Measurements from ENCODE around the gene IL34. TPM values are rescaled to one million over a fixed set of nuclear protein-coding genes. Genes with fewer than 3 reads are reported as not detected.
"Not testable (repeated sequence)": the region's sequence is repeated elsewhere in the genome, so short reads cannot be mapped to it uniquely, and the experiment has no call there.

Gene IL34
- total and polyA plus RNA-seq, 5 donors from 2014 or later: not detected

DNA sequence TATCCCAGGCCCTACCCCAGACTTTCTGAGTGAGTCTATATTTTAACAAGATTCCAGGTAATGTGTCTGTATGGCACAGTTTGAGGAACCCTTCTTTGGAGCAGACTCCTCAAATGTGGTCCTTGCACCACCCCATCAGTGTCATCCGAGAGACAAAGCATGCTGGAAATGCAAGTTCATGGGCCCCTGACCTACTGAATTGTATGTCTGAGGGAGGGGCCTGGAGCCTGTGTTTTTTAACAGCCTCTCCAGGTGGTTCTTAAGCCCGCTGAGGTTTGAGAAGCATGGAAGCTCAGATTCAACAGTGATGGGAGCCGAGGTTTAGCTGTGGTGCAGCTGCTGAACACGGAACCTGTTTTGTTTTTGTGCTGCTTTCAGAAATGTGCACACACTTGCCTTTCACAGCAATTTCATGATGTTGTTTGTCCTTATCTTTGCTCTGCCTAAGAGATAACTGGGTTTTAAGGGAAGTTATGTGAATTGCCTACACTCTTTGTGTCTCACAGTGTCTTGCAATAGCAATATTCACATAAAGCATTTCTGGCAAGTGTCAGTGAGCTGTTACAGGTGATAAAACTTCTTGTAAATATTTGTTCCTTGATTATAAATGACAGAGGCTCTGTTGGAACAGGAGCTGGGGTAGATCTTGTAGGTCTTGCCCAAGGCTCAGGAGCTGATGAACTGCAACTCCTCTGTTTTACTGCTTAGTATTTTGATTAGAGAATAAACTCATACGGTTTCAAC, 32.0 kb upstream of the IL34 start:
- H3K27me3 ChIP-seq (ENCODE audit: control insufficient read depth, insufficient read depth, low read length): no peaks in the 10 kb centered on the region

DNA sequence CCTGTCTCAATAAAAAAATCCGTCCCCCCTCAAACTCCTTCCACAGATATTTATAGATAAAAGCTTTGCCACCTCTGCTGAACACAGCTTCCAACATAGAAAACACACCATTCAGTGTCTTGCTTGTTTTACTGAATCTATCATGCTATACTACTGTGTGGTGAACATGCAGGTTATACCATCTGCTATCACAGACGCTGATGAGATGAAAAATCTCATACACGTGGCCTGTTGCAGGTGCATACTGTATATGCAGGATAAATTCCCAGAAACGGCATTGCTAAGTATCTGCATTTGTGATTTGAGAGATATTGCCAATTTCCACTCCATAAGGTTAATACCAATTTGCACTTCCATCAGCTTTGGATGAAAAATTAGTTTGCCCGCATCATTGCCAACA, 30.4 kb upstream of the IL34 start:
- Mint-ChIP-seq H3K4me1 (no peaks in the 10 kb centered on the region), H3K4me3 (no peak overlapping the region), H3K36me3 (no peaks in the 10 kb centered on the region), H3K27ac (no peak overlapping the region), H3K27me3 (peaks cover 13% of the 10 kb centered on the region), H3K9me3 (no peaks in the 10 kb centered on the region)
- H3K36me3 ChIP-seq (ENCODE audit: control insufficient read depth, insufficient read depth, low read length): no peaks in the 10 kb centered on the region
- H3K27ac ChIP-seq (ENCODE audit: insufficient read depth, low read length, poor library complexity, severe bottlenecking): no peak overlapping the region
- no peaks in the 10 kb centered on the region for H3K4me1 ChIP-seq (ENCODE audit: control insufficient read depth, insufficient read depth, low read length, poor library complexity, severe bottlenecking)
- no peak for DNase-seq
- H3K27me3 ChIP-seq (ENCODE audit: control insufficient read depth, insufficient read depth, low read length): no peaks in the 10 kb centered on the region
- H3K4me3 ChIP-seq (ENCODE audit: low read depth, low read length): no peak overlapping the region
- no peaks in the 10 kb centered on the region for H3K9me3 ChIP-seq (ENCODE audit: control insufficient read depth in 2 of 2, low read length in 2 of 2)
- no peak for ATAC-seq (ENCODE audit: low read depth in 2 of 2)

More for the DNA sequence above, 32.0 kb upstream of the IL34 start:
- DNase-seq (no peak), ATAC-seq (ENCODE audit: low read depth in 2 of 2) (no peak)
- Histone ChIP-seq H3K9me3 (ENCODE audit: control insufficient read depth in 2 of 2, low read length in 2 of 2) (no peaks in the 10 kb centered on the region), H3K27ac (ENCODE audit: insufficient read depth, low read length, poor library complexity, severe bottlenecking) (no peak overlapping the region), H3K4me1 (ENCODE audit: control insufficient read depth, insufficient read depth, low read length, poor library complexity, severe bottlenecking) (no peaks in the 10 kb centered on the region), H3K4me3 (ENCODE audit: low read depth, low read length) (no peak overlapping the region), H3K36me3 (ENCODE audit: control insufficient read depth, insufficient read depth, low read length) (no peaks in the 10 kb centered on the region)
- H3K4me1 Mint-ChIP-seq: peaks cover 0 to 4% (median 0%) of the 10 kb centered on the region in 4 donors
- H3K27ac Mint-ChIP-seq: no peak overlapping the region
- H3K9me3 Mint-ChIP-seq: no peaks in the 10 kb centered on the region
- H3K4me3 Mint-ChIP-seq: no peak overlapping the region
- no peaks in the 10 kb centered on the region for H3K36me3 Mint-ChIP-seq
- H3K27me3 Mint-ChIP-seq: peaks cover 13% of the 10 kb centered on the region

DNA sequence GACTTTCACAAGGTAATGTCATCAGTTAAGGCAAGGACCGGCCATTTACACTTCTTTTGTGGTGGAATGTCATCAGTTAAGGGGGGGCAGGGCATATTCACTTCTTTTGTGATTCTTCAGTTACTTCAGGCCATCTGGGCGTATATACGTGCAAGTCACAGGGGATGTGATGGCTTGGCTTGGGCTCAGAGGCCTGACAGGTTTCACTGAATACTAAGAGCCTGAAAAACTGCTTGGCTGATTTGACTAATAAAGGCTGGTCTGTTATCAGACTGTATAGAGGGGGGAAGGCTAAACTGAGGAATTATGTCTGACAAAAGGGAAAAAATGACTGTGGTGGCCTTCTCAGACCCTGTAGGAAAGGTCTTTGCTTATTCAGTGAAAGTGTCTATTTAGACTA, 24.5 kb upstream of the IL34 start:
- H3K4me1 Mint-ChIP-seq; H3K4me1 ChIP-seq (ENCODE audit: control insufficient read depth, insufficient read depth, low read length, poor library complexity, severe bottlenecking); H3K27ac ChIP-seq (ENCODE audit: insufficient read depth, low read length, poor library complexity, severe bottlenecking); H3K27me3 ChIP-seq (ENCODE audit: control insufficient read depth, insufficient read depth, low read length); DNase-seq; H3K9me3 ChIP-seq (ENCODE audit: control insufficient read depth in 2 of 2, low read length in 2 of 2); H3K9me3 Mint-ChIP-seq; H3K36me3 Mint-ChIP-seq; H3K36me3 ChIP-seq (ENCODE audit: control insufficient read depth, insufficient read depth, low read length); H3K27ac Mint-ChIP-seq; H3K4me3 Mint-ChIP-seq; ATAC-seq (ENCODE audit: low read depth in 2 of 2); H3K4me3 ChIP-seq (ENCODE audit: low read depth, low read length): not testable (repeated sequence)
- peaks cover 13% of the 10 kb centered on the region for H3K27me3 Mint-ChIP-seq

DNA sequence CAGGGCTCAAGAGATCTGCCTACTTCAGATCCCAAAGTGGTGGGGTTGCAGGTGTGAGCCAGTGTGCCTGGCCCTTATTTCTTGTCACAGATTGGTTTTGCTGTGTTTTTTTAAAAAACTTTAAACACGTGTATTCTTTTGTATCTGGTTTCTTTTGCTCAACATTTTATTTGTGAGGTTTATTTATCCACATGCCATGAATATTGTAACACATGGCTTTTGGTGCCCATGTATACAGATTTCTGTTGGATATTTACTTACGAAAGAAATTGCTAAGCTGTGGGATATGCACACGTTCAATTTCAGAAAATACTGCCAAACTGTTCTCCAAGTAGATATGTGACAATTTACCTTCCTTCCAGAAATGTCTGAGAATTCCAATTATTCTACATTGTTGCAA, 18.7 kb upstream of the IL34 start:
- ATAC-seq (ENCODE audit: low read depth in 2 of 2) (no peak), DNase-seq (no peak)
- H3K4me1 Mint-ChIP-seq: no peaks in the 10 kb centered on the region
- peaks cover 0 to 6% (median 2%) of the 10 kb centered on the region in 7 donors for H3K9me3 Mint-ChIP-seq
- Histone ChIP-seq H3K4me1 (ENCODE audit: control insufficient read depth, insufficient read depth, low read length, poor library complexity, severe bottlenecking) (no peaks in the 10 kb centered on the region), H3K4me3 (ENCODE audit: low read depth, low read length) (no peak overlapping the region), H3K36me3 (ENCODE audit: control insufficient read depth, insufficient read depth, low read length) (no peaks in the 10 kb centered on the region), H3K27me3 (ENCODE audit: control insufficient read depth, insufficient read depth, low read length) (no peaks in the 10 kb centered on the region), H3K27ac (ENCODE audit: insufficient read depth, low read length, poor library complexity, severe bottlenecking) (no peak overlapping the region), H3K9me3 (ENCODE audit: control insufficient read depth in 2 of 2, low read length in 2 of 2) (peaks cover 0 to 4% of the 10 kb centered on the region in 2 experiments)
- no peak overlapping the region for H3K27ac Mint-ChIP-seq
- no peaks in the 10 kb centered on the region for H3K36me3 Mint-ChIP-seq
- no peak overlapping the region for H3K4me3 Mint-ChIP-seq
- H3K27me3 Mint-ChIP-seq: peaks cover 21% of the 10 kb centered on the region

DNA sequence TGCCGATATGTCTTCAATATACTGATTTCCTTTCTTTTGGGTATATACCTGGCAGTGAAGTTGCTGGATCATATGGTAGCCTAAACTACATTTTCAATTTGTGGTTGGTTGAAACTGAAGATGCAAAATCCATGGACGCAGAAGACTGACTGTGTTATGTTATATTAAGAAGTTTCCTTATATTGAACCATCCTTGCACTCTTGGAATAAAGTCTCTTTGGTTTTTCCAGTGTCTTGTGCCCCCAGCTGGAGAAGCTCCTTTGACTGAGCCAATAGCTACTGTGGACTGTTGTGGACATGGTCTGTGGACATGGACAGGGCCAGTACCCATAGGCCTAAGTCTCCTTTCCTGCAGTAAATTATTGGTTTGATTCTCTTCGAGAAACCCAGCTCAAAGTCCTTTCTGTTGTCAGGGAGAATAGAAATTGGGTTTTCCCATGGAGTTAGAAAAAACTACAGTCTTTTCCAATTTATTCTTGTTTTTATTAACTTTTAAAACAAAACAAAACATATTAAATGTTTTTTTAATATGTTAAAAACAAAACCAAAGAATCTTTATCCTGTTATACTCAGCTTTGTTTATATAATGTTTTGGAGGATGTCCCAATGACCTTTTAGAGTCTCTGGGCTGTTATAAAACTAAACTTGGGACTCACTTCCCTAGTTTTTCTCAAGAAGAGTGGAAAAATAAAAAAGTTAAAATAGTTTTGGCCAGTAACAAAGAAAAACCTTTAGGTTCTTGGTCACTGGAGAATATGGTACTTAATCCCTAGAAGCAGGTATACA, 15.2 kb upstream of the IL34 start:
- H3K9me3 Mint-ChIP-seq: peaks cover 0 to 6% (median 2%) of the 10 kb centered on the region in 7 donors
- Histone ChIP-seq H3K27ac (ENCODE audit: insufficient read depth, low read length, poor library complexity, severe bottlenecking) (no peak overlapping the region), H3K4me1 (ENCODE audit: control insufficient read depth, insufficient read depth, low read length, poor library complexity, severe bottlenecking) (no peaks in the 10 kb centered on the region), H3K36me3 (ENCODE audit: control insufficient read depth, insufficient read depth, low read length) (no peaks in the 10 kb centered on the region), H3K9me3 (ENCODE audit: control insufficient read depth in 2 of 2, low read length in 2 of 2) (peaks cover 0 to 4% of the 10 kb centered on the region in 2 experiments), H3K4me3 (ENCODE audit: low read depth, low read length) (no peak overlapping the region), H3K27me3 (ENCODE audit: control insufficient read depth, insufficient read depth, low read length) (no peaks in the 10 kb centered on the region)
- ATAC-seq (ENCODE audit: low read depth in 2 of 2) (no peak), DNase-seq (no peak)
- H3K27ac Mint-ChIP-seq: no peak overlapping the region
- peaks cover 7% of the 10 kb centered on the region for H3K27me3 Mint-ChIP-seq
- H3K4me1 Mint-ChIP-seq: no peaks in the 10 kb centered on the region
- H3K36me3 Mint-ChIP-seq: no peaks in the 10 kb centered on the region
- no peak overlapping the region for H3K4me3 Mint-ChIP-seq

DNA sequence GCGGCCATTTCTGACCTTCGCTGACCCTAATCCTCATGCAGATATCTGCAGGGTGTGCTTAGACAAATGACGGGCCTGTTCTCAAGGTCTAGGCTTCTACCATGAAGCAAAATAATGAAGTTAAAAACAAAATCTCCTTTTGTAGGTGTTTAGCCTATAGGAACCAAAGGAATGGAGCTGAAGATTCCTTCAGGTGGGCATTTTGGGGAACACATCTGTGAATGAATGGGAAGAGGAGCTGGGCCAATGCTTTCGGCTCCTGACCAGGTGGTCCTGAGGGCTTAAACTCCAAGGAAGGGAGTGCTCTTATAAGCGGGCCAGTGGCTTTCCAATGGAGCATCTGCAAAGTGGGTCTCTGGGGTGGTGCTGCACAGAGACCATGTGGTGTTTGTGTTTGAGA, 14.1 kb upstream of the IL34 start:
- Histone ChIP-seq H3K27me3 (ENCODE audit: control insufficient read depth, insufficient read depth, low read length) (no peaks in the 10 kb centered on the region), H3K27ac (ENCODE audit: insufficient read depth, low read length, poor library complexity, severe bottlenecking) (no peak overlapping the region), H3K4me3 (ENCODE audit: low read depth, low read length) (no peak overlapping the region), H3K36me3 (ENCODE audit: control insufficient read depth, insufficient read depth, low read length) (no peaks in the 10 kb centered on the region), H3K9me3 (ENCODE audit: control insufficient read depth in 2 of 2, low read length in 2 of 2) (peaks cover 0 to 4% of the 10 kb centered on the region in 2 experiments), H3K4me1 (ENCODE audit: control insufficient read depth, insufficient read depth, low read length, poor library complexity, severe bottlenecking) (no peaks in the 10 kb centered on the region)
- H3K36me3 Mint-ChIP-seq: no peaks in the 10 kb centered on the region
- DNase-seq (no peak), ATAC-seq (ENCODE audit: low read depth in 2 of 2) (no peak)
- peaks cover 0 to 6% (median 2%) of the 10 kb centered on the region in 7 donors for H3K9me3 Mint-ChIP-seq
- no peak overlapping the region for H3K27ac Mint-ChIP-seq
- peaks cover 11% of the 10 kb centered on the region for H3K27me3 Mint-ChIP-seq
- no peak overlapping the region for H3K4me3 Mint-ChIP-seq
- H3K4me1 Mint-ChIP-seq: no peaks in the 10 kb centered on the region

DNA sequence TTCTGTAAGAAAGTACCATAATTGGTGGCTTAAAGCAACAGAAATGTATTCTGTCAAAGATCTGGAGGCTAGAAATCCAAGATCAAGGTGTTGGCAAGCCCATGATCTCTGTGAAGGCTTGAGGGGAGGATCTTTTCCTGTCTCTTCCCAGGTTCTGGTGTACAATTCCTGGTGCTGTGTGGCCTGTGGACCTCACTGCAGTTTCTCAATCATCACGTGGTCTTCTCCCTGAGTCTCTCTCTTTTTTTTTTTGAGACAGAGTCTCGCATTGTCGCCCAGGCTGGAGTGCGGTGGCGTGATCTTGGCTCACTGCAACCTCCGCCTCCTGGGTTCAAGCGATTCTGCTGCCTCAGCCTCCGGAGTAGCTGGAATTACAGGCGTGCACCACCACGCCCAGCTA, 12.7 kb upstream of the IL34 start:
- H3K36me3 ChIP-seq (ENCODE audit: control insufficient read depth, insufficient read depth, low read length); H3K4me1 ChIP-seq (ENCODE audit: control insufficient read depth, insufficient read depth, low read length, poor library complexity, severe bottlenecking); H3K4me3 ChIP-seq (ENCODE audit: low read depth, low read length); ATAC-seq (ENCODE audit: low read depth in 2 of 2); H3K4me3 Mint-ChIP-seq; H3K27ac Mint-ChIP-seq; H3K27ac ChIP-seq (ENCODE audit: insufficient read depth, low read length, poor library complexity, severe bottlenecking); H3K36me3 Mint-ChIP-seq; DNase-seq; H3K4me1 Mint-ChIP-seq; H3K27me3 ChIP-seq (ENCODE audit: control insufficient read depth, insufficient read depth, low read length); H3K9me3 Mint-ChIP-seq; H3K9me3 ChIP-seq (ENCODE audit: control insufficient read depth in 2 of 2, low read length in 2 of 2): not testable (repeated sequence)
- H3K27me3 Mint-ChIP-seq: peaks cover 11% of the 10 kb centered on the region
